ENCODE data around the gene KRT10. TPM values are rescaled to one million over a fixed set of nuclear protein-coding genes. Genes with fewer than 3 reads are reported as not detected.

KRT10 gene
- total RNA-seq, 4 donors from 2014 or later = 6.9 to 47.1 (median 39.8) TPM; not detected in 1

DNA sequence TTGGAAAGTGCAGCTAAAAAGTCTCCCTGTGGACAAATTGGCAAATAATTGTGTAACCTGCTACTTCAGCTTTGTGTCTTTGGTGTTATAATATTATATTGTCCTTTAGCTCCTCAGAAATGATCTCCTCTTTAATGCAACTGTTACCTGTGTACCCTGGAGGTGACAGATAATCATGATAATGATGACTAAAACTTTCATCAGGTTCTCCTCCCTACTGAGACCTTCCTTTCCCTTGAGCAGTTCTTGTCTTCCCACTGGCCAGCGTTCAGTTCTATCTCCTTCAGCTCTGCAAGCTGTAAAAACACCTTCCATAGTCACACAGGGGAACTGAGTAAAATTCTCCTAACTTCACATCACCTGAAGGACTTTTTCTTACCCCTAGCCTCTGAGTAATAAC, 29.9 kb upstream of the KRT10 start:
- H3K4me3 ChIP-seq = no peak overlapping the region
- H3K27me3 ChIP-seq = no peaks in the 10 kb centered on the region
- H3K36me3 ChIP-seq = no peaks in the 10 kb centered on the region
- H3K4me1 ChIP-seq = peaks cover 0 to 7% of the 10 kb centered on the region in 2 donors
- H3K9me3 ChIP-seq = no peaks in the 10 kb centered on the region
- TF ChIP-seq CTCF (IDR thresholded peaks at IDR 0.05) (no peak), POLR2A (IDR thresholded peaks at IDR 0.05) (no peak)
- intact Hi-C loops (cut with DNase I; ENCODE audit: low total_unique reads) = loop anchor here (10.0 kb wide), 1 partner anchor 792 kb away; no protein-coding TSS in a partner anchor
- DNase-seq = no peak
- no peak overlapping the region for H3K27ac ChIP-seq

- no peak for DNase-seq
- H3K9me3 ChIP-seq = no peaks in the 10 kb centered on the region
- H3K27me3 ChIP-seq = no peaks in the 10 kb centered on the region
- H3K4me3 ChIP-seq = no peak overlapping the region
- peaks cover 0 to 4% of the 10 kb centered on the region in 2 donors for H3K4me1 ChIP-seq
- intact Hi-C loops (cut with DNase I; ENCODE audit: low total_unique reads) = loop anchor here (10.0 kb wide), 1 partner anchor 794 kb away; no protein-coding TSS in a partner anchor
- no peak overlapping the region for H3K27ac ChIP-seq
- H3K36me3 ChIP-seq = no peaks in the 10 kb centered on the region
- TF ChIP-seq CTCF (IDR thresholded peaks at IDR 0.05) = no peak
- TF ChIP-seq POLR2A (IDR thresholded peaks at IDR 0.05) = no peak
These were observed 28.0 kb upstream of the KRT10 start for GRCh38 chr17:40850293-40850972.

DNA sequence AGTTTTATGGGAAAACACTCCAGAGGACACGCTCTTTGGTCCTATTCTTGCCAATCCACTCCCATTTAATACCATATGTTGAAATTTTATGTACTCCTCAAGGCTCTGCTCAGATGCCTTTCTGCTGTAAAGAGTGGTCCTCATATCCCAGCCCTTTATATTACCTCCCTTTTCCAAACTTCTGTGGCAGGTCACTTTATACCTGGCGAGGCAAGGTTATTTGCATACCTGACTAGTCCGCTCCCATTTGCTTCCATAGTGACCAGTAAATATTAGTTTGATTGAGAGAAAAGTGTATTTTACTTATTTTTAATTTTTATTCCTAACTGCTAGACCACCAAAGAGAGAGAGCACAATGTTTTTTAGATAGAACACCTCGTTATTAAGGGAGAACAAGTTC, 27.3 kb upstream of the KRT10 start:
- Histone ChIP-seq H3K27ac (no peak overlapping the region), H3K27me3 (no peaks in the 10 kb centered on the region), H3K4me3 (no peak overlapping the region), H3K4me1 (peaks cover 0 to 4% of the 10 kb centered on the region in 2 donors), H3K9me3 (no peaks in the 10 kb centered on the region), H3K36me3 (no peaks in the 10 kb centered on the region)
- intact Hi-C loops (cut with DNase I; ENCODE audit: low total_unique reads) = loop anchor here (10.0 kb wide), 1 partner anchor 795 kb away; no protein-coding TSS in a partner anchor
- TF ChIP-seq POLR2A (IDR thresholded peaks at IDR 0.05) (no peak), CTCF (IDR thresholded peaks at IDR 0.05) (no peak)
- DNase-seq = no peak

DNA sequence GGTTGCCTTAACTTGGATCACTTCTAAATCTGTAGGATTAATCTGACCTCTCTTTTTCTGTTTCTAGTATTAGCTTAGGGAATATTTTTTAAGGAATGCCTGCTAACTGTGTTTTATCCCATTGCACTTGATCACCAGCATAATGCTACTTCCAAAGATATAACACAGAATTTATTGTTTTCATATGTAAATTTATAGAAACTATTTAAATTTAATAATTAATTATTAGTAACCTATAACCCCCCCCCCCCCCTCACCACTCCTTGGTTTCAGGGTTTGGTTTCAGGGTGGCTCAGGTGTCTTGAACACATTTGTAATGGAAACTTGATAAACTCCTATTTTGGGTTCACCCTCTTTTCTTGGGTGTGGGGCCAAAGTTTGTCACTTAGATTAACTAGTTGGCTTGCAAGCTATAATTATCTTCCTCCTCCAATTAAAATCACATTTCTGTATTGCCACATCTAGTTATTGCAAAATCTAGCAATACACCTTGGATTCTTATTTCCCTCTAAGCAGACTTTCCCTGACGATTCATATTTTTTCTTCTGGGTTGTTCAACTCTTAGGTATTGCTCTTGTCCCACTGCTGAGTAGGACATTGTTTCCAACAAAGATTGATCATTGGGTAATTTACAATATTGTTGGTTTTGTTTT, 26.3 kb upstream of the KRT10 start:
- Histone ChIP-seq H3K27me3 (no peaks in the 10 kb centered on the region), H3K4me3 (no peak overlapping the region), H3K27ac (no peak overlapping the region), H3K36me3 (no peaks in the 10 kb centered on the region), H3K4me1 (no peaks in the 10 kb centered on the region), H3K9me3 (no peaks in the 10 kb centered on the region)
- intact Hi-C loops (cut with DNase I; ENCODE audit: low total_unique reads) = no loop called here
- TF ChIP-seq POLR2A (IDR thresholded peaks at IDR 0.05) (no peak), CTCF (IDR thresholded peaks at IDR 0.05) (no peak)
- DNase-seq = no peak

DNA sequence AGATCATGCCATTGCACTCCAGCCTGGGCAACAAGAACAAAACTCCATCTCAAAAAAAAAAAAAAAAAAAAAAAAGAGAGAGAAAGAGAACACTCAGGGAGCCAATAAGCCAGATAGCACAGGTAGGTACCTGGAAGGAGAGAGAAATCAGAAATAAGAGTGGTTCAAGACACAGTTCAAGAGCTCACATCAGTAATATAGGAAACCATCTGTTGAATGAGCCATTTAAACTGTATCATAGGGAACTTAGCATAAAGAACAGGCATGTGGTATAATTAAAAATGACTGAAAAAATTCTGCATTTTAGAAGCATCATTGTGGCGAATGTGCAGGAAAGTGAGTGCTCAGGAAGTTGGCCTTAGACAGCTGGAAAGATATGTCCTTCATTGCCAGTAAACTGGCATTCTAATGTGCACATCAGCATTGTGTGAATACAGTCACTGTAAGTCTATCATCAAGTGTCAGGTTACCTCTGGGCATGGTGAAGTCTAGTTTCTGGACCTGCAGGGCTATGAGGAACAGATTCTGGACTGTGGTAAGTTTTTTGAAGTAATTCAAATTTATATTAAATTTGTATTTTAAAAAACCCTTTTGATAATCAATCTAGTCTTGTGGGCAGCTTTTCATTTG, 24.2 kb upstream of the KRT10 start:
- intact Hi-C loops (cut with DNase I; ENCODE audit: low total_unique reads) = no loop called here

More for the DNA sequence above, 24.2 kb upstream of the KRT10 start:
- H3K27me3 ChIP-seq = no peaks in the 10 kb centered on the region
- H3K9me3 ChIP-seq = no peaks in the 10 kb centered on the region
- TF ChIP-seq CTCF (IDR thresholded peaks at IDR 0.05) = no peak
- TF ChIP-seq POLR2A (IDR thresholded peaks at IDR 0.05) = no peak
- H3K27ac ChIP-seq = no peak overlapping the region
- no peak for DNase-seq
- no peaks in the 10 kb centered on the region for H3K4me1 ChIP-seq
- H3K36me3 ChIP-seq = no peaks in the 10 kb centered on the region
- no peak overlapping the region for H3K4me3 ChIP-seq
